C1 segment of cervical spinal cord (tissue), 14 donors: ENCODE measurements around the gene PLA2G4B.

ENCODE experiments used
- DNase-seq, 14 donors: peaks; one replicate each; lab custom pipeline; 2025; lab: John Stamatoyannopoulos, UW

The PLA2G4B gene

DNA sequence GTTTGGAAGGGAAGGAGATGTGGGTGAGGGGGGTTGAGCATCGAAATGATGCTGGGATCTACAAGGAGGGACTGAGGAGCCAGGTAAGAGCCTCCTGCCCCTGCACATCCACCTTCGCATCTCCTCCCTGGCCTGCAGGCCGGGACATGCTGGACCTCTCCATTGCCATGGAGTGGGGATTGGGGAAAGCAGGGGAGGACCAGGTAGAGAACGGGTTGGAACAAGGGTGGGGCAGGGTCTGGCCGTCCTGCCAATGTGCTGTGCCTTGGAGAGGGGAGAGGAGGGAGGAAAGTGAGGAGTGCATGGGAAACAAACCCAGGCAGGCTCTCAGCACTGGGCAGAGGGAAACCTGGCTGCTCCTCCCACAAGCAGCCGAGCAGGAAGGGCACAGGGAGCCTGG lies 10.6 kb downstream of the PLA2G4B start:
- no peak for DNase-seq

GRCh38 chr15:41849861-41850260 lies 11.2 kb downstream of the PLA2G4B start:
- peak in 1 of 14 donors; percentile 52 for DNase-seq

DNA sequence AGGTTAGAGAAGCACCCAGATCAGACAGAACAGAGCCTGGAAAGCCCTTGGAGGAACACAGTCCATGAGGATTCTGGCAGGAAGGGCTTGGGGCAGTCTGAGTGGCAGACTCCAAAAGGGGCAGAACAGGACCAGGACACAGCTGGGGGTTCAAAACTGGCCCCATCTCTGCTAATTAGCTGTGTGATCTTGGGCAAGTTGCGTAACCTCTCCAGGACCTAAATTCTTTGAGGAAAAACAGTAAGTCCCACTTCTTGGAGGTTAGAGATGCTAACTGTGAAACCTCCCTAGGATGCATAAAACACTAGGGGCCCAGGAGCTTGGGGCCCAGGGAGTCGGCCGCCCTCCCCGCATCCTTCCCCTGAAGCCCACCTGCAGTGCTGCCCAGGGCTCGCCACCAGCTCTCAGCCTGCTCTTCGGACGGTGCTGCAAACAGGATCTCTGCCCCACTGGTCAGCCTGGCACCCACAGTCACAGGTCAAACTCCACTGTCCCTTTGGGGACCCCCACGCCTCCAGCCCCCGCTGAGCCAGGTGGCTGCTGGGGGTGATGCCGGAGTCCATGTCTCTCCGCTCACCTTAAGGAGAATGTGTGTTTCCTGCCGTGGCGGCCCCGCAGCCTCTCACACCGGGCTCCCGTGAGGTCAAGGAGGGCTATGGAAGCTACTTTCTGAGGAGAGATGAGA lies 12.0 kb downstream of the PLA2G4B start:
- no peak for DNase-seq

- DNase-seq, result peak in 1 of 14 donors; percentile 24
Measured at GRCh38 chr15:41851167-41851523, 12.5 kb downstream of the PLA2G4B start.

DNA sequence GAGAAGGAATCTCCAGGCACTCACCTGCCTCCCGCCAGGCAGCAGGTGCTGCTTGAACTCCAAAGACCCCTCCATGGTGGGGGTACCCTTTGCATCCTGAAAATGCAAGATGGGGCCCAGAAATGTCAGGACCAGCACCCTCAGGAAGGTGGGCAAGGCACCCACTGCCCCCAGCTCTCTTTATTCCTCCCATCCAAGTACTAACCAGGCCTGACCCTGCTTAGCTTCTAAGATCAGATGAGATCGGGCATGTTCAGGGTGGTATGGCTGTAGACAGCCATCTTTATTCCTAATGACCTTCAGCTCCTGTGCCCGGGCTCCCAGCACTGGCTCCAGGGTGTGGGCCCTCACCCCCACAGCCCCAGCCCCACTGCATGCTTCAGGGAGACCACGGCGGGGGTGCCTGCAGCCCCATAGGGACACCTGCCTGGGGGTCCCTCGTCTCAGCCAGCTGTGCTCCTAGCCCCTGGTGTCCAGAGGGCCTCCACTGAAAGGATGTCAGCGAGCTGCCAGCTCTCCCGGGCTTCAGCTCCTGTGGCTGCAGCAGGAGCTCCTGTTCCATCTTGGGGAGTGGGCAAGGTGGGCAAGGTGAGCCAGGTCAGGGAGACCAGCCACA lies 13.2 kb downstream of the PLA2G4B start:
- DNase-seq, result no peak

DNA sequence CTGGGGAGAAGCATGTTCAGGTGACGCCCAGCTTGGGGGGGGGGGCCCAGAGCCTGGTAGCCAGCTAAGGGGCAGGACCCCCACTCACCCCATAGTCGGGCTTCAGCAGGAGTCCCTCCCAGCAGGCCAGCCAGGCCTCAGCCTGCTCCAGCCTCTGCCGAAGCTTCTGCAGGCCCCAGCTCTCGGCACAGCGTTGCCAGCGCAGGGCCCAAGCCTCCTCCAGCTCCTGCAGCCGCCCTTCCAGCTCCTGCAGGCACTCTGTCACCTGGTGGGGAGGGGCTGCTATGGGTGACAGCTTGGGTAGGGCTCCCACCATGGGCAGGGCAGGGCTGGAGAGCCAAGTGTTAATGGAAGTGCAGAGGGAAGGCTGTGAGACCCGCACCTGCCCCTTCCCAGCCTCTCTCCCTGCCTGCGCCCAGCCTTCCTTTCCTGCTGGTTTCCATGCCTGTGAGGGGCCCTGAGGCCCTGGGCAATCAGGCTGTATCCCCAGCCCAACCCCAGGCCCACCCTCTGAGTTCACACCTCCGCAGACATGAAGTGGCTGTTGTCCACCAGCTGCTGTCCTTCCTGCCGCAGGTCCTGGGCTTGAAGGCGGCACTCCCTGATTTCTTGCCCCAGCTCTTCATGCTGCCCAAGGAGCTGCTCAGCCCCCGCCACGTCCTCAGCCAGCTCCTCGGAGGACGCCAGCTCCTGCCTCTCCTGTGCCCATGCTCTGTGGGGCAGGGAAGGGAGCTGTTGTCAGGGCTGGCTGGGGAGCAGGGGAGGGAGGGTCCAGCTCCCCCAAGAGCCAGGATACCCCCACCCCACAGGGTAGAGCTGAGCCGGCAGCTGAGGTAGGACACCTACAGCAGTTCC lies 14.3 kb downstream of the PLA2G4B start:
- DNase-seq, result no peak

GRCh38 chr15:41853831-41854230 lies 15.2 kb downstream of the PLA2G4B start:
- DNase-seq, result no peak

GRCh38 chr15:41854443-41854842 lies 15.8 kb downstream of the PLA2G4B start:
- DNase-seq, result no peak

GRCh38 chr15:41855261-41855961 lies 16.8 kb downstream of the PLA2G4B start:
- no peak for DNase-seq

DNA sequence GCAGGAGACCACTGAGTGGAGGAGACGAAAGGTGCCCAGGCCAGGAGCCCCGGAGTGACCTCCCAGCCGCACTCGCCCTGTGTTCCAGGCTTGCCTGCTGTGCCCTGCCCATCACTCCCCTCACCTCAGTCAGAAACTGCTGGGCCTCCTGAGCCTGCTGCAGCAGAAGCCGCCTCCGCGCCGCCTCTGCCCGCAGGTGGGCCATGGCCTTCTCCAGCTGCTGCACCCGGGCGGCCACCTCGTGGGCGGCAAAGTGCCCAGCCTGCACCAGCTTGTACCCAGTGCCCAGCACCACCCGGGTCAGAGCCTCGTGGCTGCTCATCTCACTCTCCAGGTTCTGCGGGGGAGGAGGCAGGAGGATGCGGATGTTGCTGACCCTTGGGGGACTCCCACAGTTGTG lies 17.6 kb downstream of the PLA2G4B start:
- no peak for DNase-seq

DNA sequence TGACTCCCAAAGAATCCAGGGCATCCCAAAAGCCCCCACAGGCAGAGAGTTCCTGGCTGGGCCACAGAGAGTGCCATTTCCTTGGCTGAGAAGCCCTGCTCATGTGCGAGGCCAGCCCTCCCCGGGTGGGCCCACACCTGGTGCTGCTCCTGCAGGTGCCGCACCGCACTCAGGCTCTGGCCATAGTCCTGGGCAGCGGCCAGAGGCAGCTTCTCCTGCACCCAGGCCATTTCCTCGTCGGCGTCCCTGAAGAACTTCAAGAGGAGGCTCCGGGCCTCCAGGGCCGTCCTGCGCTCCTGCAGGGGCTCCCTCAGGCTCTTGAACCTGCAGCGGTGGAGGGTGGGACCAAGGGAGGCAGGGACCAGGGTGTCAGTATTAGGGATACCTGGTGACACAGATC lies 18.1 kb downstream of the PLA2G4B start:
- DNase-seq, result no peak

DNA sequence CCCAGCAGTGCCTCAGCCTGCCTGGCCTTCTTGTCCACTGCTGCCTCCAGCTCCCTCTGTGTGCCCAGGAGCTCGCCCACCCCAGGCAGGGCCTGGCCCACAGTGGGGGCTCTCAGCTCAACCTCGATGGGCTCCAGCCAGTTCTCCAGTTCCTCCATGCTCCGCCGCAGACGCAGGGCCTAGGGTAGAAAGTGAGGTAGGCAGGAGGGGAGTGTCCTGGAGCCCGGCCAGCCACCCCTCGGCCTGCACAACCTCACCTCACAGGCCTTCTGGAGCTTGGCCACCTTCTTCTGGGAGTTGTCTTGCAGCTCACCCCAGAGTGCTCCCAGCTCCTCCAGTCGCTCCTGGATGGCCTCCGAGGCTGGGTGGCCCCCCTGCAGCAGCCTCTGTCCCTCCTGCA lies 18.7 kb downstream of the PLA2G4B start:
- no peak for DNase-seq

DNA sequence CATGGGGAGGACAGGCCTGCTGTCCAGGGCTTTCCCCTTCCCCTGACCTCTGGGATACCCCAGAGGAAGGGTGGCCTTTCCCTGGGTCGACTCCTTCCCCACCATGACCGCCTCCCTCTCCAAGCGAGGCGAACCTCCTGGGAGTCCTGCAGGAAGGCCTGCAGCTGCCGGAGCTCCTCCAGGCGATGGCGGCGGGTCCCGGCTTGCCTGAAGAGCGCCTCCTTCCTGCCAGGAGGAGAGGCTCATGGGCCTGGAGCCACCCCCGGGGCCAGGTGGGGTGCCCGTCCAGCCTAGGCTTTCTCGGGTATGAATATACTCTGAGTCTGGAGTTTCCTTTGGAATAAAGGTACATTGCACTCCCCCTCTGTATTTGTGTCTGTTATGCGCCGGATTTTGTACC lies 20.1 kb downstream of the PLA2G4B start:
- DNase-seq, result no peak

DNA sequence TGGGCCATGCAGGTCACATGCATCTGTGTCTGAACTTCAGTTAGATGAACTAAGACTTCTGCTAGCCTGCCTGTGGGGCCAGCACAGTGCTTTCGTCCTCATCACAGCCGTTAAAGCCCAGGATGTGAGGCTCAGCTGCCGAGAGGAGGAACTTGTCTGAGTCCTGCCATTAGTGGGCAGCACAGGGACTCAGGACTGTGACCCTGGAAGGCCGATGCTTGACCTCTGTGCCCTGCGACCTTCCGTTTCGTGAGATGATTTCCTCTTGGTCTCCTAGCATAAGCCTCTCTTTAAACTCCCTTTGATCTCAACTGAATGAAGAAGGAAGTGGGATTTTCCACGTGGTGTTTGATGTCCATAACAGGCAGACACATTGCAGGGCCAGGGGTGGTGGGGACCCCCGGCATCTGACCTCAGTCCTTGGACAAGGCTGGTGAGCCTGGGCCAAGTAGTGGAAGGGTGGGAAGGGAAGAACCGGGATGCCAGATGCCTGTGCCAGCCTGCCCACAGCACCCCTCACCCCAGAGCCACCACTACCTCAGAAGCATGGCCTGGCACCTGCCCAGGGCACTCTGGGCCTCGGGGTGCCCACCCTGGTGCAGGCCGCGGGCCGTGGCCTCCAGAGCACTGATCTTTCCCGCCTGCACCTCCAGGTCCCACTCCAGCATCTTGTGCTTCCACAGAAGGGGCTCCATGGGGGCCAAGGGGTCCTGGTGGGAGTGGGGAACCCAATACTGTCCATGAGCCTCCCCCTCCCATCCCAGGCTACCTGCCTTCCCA lies 21.6 kb downstream of the PLA2G4B start:
- no peak for DNase-seq

GRCh38 chr15:41861736-41862356 lies 23.2 kb downstream of the PLA2G4B start:
- DNase-seq, result peak in 1 of 14 donors; percentile 54

DNA sequence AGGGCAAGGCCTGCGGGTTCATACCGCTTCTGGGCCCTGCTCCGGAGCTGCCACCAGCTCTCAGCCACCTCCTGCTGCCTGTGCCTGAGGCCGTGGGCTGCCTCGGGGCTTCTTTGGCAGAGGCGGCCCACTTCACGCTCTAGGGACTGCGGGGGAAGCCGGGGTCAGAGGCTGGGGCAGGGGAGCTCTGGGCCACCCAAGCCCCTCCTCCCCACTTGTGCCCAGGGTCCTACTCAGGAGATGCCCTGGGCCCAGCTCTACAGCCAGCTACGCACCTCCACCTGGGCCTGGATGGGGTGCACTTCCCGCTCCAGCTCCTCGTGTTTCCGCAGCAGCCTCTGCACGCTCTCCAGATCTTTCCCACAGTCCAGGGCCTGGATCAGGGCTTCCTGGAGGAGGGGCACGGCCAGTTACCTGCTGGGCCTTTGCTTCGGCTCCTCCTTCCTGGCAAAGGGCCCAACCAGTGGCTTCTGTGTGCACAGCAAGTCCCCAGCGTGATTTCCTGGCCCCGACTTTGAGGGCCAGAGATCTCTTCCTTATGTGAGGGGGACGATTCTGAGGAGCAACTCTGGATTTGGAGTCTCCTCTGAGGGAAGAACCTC lies 24.0 kb downstream of the PLA2G4B start:
- DNase-seq, result peak in 1 of 14 donors; percentile 25

- DNase-seq, result no peak
Measured at GRCh38 chr15:41865490-41866055, 26.9 kb downstream of the PLA2G4B start.

- no peak for DNase-seq
Measured at GRCh38 chr15:41866263-41866703, 27.6 kb downstream of the PLA2G4B start.

- DNase-seq, result no peak
Measured at GRCh38 chr15:41866872-41867579, 28.4 kb downstream of the PLA2G4B start.
